Stimulated activated CD4-positive, alpha-beta T cell treated with anti-CD3 and anti-CD28 coated beads, Interleukin-2, amount 100 ng/mL, for 48 hours (primary cell): ENCODE data around the gene TBX5.

Experiments
- DNase-seq, 2 donors: peaks; one replicate each; pipeline ENCODE4 v3.0.0-alpha.2; 2020

Gene TBX5

DNA sequence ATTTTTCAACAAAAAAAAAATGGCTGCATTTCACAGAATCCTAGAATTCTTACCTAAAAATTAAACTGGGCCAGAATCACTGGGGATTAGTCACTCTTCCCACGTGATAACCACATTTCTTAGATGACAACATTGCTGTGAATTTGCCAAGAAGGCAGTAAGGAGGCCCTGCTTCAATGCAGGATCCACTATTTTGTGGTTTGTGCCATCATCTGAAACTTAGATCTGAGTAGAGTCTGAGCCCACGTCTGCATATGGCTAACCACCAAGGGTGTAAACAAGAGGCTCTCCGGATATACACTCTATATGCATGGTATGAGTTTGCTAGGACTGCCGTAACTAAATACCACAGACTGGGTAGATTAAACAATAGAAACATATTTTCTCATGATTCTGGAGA lies 24.4 kb upstream of the TBX5 start:
- no peak for DNase-seq

DNA sequence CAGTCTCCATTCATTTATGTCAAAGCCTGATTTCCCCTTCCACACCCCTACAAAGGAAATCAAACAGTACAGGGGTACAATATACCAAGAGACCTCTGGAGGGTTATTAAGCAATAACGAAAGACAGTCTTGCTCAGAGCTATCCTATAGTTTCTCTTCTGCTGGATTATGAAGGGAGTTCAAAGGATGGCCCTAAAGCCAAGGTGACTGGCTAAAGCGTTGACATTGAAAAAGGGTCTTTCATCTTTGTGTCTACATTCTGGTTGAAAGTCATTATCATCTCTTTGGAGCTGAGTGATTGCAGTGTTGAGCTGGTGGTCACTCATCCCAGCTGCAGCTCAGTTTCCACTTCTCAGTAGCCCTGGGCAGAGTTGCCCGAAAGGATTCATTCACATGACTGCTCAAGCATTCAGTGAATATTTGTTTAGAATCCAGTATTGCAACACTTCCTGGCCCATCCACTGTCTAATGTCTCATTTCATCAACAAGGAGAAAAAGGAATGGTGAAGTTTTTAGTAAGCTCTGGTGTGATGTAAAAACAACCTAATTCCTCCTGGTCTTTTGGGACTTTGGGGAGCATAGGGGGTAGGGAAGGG lies 19.2 kb upstream of the TBX5 start:
- DNase-seq: no peak

DNA sequence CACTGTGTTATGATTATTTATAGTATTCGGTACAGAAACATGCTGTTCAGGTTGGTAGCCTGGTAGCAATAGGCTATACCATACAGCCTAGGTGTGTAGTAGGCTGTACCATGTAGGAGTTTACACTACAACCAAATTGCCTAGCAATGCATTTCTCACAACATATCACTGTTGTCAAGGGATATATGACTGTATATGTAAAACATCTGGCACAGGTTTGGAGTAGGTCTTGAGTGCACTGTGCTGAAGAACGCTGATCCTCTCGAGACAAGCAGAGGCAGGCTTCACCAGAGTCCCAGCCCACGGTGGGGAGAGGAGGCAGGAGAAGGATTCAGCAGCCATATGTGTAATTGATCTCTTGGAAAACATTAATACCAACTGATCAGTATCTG lies 15.0 kb upstream of the TBX5 start:
- DNase-seq: no peak

DNA sequence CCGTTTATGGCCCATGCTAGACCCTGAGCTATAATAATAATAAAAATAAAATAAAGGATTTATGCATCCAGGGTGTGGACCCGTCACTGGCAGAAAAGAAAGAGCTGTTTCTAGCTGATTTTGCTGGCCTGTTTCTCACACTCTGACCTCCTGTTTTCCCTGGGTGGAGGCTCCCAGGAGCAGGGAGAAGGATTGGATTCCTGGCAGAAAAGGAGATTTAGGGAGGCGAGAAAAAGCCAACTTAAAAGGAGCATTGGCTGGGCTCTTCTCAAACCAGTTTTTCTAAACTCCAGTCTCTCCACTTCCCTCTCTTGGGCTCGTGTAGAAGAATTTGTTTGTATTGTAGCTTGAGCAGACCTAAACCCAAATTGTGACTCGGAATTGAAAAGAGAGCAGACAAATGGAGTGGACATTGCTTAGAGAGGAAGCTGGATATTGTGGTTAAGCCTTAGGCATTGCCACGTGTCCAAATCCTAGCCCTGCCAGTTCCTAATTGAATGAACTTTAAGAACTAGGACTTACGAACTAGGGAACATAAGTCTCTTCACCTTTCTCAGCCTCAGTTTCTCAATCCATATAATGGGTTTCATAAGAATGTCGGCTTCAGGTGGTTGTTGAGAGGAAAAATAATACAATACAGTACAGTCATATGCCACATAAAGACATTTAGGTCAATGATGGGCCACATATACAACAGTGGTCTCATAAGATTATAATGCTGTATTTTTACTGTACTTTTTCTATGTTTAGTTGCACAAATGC lies 14.4 kb upstream of the TBX5 start:
- DNase-seq: no peak

DNA sequence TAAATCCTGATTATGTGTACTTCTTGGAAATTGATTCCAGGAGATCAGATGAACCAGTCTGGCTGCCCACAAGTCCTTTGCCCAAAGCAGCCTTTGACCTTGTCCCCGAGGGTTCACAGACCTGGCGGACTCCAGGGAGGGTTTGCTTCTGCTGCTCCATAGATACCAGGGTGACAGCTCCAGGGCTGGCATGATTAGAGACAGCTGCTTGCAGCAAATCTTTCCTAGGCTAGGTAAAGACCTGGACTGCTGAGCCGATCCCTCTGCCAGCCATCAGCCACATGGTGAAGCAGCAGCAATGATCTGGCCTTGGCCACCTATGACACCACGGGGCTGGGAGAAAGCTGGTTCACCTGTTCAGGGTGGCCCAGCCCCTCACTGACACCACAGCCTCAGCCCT lies 10.1 kb upstream of the TBX5 start:
- no peak for DNase-seq

- no peak for DNase-seq
These were observed 9.6 kb upstream of the TBX5 start for GRCh38 chr12:114415525-114415868.

GRCh38 chr12:114414866-114415524 lies 9.1 kb upstream of the TBX5 start:
- DNase-seq: no peak

DNA sequence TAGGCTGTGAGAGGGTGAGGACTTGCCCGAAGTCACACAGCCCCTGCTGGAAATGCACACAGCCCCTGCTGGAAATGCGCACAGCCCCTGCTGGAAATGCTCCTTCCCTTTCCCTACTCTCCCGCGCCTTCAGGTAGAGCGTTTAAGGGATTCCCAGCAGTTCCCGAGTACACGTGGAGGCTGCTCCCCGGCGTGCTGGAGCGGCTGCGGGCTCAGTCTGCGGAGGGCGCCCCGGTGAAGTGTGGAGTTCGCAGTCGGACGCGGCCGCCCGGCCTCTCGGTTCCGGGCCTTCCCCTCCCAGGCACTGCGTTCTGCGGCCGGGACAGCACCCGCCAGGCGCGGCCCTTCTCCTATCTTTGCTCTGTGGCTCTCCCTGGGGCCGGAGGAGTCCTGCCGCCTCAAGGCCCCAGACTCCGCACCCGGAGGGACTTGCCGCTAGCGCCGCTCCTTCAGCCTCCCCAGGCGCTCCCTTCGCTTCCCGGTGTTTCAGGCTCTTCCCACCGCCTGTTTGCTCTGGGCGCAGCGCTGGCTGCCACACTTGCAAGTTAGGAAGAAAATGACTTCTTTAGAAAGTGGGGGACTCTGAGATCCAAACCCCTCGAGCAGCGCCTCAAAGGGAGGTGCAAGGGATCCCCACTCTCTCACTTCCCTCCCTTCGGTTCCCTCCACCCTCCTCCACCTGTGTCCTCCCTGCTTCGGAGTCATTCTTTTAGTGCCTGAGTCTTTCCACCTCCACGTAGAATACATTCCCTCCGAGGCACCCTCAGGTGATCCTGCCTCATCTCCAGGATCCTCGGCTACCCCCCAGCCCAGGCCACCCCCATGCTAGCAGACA lies 8.3 kb upstream of the TBX5 start:
- no peak for DNase-seq

DNA sequence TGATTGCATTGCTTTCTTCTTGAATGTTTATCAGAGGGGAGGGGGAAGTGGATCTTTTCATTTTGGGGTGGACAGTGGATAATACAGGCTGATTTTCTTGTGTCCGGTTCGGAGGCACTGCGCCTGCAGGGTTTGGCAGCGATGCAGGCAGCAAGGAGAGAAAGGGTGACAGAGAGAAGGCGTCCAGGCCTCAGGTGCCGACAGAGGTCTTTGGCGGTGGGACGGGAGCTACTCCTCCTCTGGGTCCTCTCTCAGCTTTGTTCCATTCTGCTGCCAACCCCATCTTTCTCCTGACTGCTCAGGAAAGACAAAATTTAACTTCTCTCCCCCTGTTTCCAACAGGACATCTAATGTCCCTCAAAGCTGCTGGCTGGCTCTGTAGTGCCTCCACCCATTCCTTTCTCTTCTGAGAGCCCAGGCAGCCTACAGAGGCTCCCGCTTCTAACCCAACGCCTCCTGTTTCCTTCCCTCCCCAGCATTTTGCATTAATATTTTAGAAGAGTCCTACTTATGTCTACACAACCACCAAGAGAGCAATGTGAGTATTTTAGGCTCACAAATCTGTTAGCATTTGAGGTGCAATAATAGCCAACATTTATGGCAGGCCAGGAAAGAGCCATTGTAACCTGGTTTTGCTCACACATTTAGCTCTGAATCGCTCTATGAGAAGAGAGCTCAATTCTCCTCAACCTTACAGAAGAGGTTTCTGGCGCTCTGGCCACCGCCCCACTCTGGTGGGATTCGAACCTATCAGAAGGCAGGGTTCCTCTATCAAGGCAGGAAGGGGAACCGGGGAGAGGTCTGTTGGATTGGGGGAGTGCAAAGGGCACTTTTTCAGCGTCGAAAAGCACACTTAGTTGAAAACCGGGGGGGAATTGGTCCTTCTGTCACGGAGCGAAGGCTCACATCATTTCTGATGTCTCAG lies 7.1 kb upstream of the TBX5 start:
- DNase-seq: no peak

- DNase-seq: no peak
These were observed 6.4 kb upstream of the TBX5 start for GRCh38 chr12:114412307-114412706.

- no peak for DNase-seq
These were observed 5.3 kb upstream of the TBX5 start for GRCh38 chr12:114411071-114411837.

DNA sequence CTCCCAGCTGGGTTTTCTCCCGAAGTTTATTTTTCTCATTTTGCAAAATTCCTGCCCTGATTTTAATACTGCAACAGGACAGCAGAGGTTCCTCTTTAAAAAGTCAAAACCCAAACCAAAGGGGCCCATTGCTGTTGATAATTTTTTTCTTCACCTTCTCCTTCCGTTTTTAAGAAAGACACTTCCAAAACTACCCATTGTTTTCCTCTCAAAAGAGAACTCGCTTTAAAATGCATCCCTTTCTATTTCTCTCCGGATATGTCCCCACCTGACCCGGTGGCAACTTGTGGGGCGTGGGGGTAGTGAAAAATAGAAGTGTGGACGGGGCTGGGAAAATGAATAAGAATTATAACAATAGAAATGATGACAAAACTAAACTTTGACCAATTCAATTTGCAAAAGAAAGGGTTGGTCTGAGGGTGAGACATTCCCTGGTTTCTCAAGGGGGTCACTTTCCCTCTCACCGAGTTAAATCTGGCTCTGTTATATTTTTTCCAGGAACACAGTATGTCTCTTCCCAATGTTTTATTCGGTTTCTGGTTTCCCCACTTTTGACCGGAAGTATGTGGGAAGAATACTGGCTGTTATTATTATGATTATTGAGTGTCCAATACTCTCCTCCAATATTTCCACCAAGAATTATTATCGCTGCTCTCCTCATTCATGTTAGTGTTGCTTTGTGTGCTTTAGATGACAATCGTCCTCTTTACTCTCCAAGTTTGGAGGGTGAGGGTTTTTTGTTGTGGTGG lies 4.1 kb upstream of the TBX5 start:
- DNase-seq: no peak

- no peak for DNase-seq
These were observed 3.2 kb upstream of the TBX5 start for GRCh38 chr12:114408886-114409851.

- no peak for DNase-seq
These were observed 2.5 kb upstream of the TBX5 start for GRCh38 chr12:114408471-114408885.

GRCh38 chr12:114407842-114408411 lies 2.0 kb upstream of the TBX5 start:
- no peak for DNase-seq

DNA sequence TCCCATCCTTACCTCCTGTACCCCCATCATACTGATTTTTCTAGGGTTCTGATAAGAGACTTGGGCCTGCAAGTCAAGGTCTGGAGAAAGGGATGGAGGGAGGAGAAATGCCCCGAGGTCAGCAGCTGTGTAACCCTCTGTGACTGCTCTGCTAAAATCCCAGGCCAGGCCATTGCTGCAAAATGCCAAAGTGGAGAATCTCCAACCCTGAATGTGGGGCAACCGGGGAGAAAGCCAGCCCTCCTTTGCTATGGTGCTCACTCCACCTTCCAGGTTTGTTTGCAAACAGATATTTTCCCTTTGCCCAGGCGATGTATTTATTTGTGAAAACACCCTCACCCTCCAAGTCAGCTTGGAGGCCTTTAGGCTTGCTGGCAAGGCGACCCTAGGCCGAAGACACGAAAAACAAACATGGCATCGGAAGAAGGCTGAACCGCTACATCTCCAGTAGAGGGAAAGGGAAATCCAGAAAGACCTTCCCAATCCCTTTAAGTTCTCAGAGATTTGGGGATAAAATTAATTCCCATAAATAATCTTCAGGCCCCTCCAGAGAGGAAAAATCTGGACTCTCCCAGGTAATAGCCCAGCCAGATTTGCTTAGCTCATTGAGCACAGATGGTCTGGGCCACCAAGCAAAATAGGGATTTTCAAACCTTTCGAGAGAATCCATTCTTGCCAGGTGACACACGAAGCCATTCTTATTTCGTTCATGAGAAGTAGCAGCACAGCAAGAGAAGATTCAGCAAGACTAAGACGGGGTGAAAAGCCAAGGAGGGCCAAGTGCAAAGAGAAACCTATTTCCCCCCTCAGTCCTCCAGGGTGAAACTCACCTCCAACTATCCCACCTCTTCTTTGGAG lies 1.3 kb upstream of the TBX5 start:
- DNase-seq: no peak

- no peak for DNase-seq
These were observed 506 bp upstream of the TBX5 start for GRCh38 chr12:114406316-114406983.
